Natural killer cell (primary cell): ENCODE results near the gene ZNF783. TPM values are rescaled to one million over a fixed set of nuclear protein-coding genes. Genes with fewer than 3 reads are reported as not detected.

ENCODE experiments used
- ATAC-seq, 3 donors: fragments of 150-1000 bp in 2 of 3; fragments of 200-7000 bp in 1 of 3; cut with Tn5 transposase; 1 replicate in 1 of 3; 2 replicates in 2 of 3; pipeline ENCODE4 v1.10.0; 2021; ENCODE audit warnings: mild to moderate bottlenecking in 2 of 3, moderate library complexity in 2 of 3
- DNase-seq, 2 donors: peaks; one replicate each; pipeline versions ENCODE4 v3.0.0 to v3.0.0-alpha.2; 2013 to 2021; ENCODE audit warnings: mixed read lengths in 1 of 2
- H3K27ac ChIP-seq: one replicate; pipeline ENCODE4 v1.5.1; 2013; ENCODE audit warnings: mild to moderate bottlenecking, low read length
- H3K27me3 ChIP-seq: one replicate; pipeline ENCODE4 v1.6.1; 2013; ENCODE audit warnings: low read length; ENCODE audit not compliant: control insufficient read depth, insufficient read depth
- H3K36me3 ChIP-seq: one replicate; pipeline ENCODE4 v1.6.1; 2013; ENCODE audit warnings: low read length; ENCODE audit not compliant: control insufficient read depth, insufficient read depth
- H3K4me1 ChIP-seq: one replicate; pipeline ENCODE4 v1.6.1; 2013; ENCODE audit warnings: low read length; ENCODE audit not compliant: control insufficient read depth, insufficient read depth
- H3K4me3 ChIP-seq: one replicate; pipeline ENCODE4 v1.5.1; 2013; ENCODE audit warnings: low read length
- H3K9me3 ChIP-seq: one replicate; pipeline ENCODE4 v1.6.1; 2013; ENCODE audit warnings: low read length; ENCODE audit not compliant: control insufficient read depth, insufficient read depth
- H3K27ac Mint-ChIP-seq, 2 donors: one replicate each; pipeline ENCODE4 v1.8.0; 2022; ENCODE audit warnings: mild to moderate bottlenecking in 2 of 2, mixed read lengths in 2 of 2, moderate library complexity in 1 of 2
- H3K27me3 Mint-ChIP-seq, 2 donors: one replicate each; pipeline ENCODE4 v1.8.0; 2022; ENCODE audit warnings: low read depth in 2 of 2, mixed read lengths in 2 of 2
- H3K36me3 Mint-ChIP-seq: one replicate; pipeline ENCODE4 v1.8.0; 2022; ENCODE audit warnings: mixed read lengths
- H3K4me1 Mint-ChIP-seq, 2 donors: one replicate each; pipeline ENCODE4 v1.8.0; 2022; ENCODE audit warnings: mixed read lengths in 2 of 2
- H3K4me3 Mint-ChIP-seq: one replicate; pipeline ENCODE4 v1.8.0; 2022; ENCODE audit warnings: mild to moderate bottlenecking, moderate library complexity, mixed read lengths
- H3K9me3 Mint-ChIP-seq, 2 donors: one replicate each; pipeline ENCODE4 v1.8.0; 2022; ENCODE audit warnings: mixed read lengths in 2 of 2
- WGBS: methylation state at CpG from one replicate; pipeline ENCODE4 v1.1.7; 2013; ENCODE audit warnings: missing lambda C conversion rate; ENCODE audit not compliant: insufficient coverage; 5-methylcytosine and 5-hydroxymethylcytosine counted together
- intact Hi-C: fragments of 100-400 bp; cut with micrococcal nuclease; formaldehyde crosslinking; loops from one replicate; pipeline ENCODE4 v1.14.2; 2022
- total RNA-seq, 4 donors: library from RNA; stranded (reverse); fragments of 120-200 nt in 1 of 4; gene quantifications; one replicate each; pipeline versions ENCODE4 v1.2.3 to v1.2.4, GENCODE V29; 2013 to 2022
- TF ChIP-seq, protein P1 (sequence below): fragments of 200-600 bp; IDR thresholded peaks from one replicate; pipeline ENCODE4 v1.8.0; 2022; ENCODE audit warnings: antibody characterized with exemption

The ZNF783 gene
- total RNA-seq, 3 donors from 2014 or later (not counting 1 experiment from before 2014, with no cell fraction given), result 24.0 to 29.8 (median 28.3) TPM

DNA sequence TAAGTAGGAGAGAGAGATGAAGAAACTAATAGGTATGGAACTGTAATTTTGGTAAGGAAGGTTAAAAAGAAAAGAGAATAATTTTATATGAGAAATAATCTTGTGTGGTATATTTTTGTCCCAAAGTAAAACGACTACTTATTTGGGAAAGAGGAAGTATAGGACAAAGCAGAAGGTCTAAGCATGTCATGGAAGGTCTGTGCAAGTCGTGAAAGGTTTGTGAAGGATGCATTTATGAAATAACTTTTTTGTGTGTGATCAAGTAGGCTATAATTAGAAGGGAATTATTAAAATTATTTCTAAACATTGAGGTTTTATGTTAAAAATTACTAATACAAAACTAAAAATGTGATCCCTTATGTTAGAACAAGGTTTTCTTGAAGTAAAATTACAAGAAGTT, 63.3 kb downstream of the ZNF783 start:
- H3K27me3 Mint-ChIP-seq, result peaks cover 3 to 22% of the 10 kb centered on the region in 2 donors
- intact Hi-C loops, result no loop called here
- 60% methylated on average over 2 of the region's 2 CpGs for WGBS
- TF ChIP-seq, protein P1, sequence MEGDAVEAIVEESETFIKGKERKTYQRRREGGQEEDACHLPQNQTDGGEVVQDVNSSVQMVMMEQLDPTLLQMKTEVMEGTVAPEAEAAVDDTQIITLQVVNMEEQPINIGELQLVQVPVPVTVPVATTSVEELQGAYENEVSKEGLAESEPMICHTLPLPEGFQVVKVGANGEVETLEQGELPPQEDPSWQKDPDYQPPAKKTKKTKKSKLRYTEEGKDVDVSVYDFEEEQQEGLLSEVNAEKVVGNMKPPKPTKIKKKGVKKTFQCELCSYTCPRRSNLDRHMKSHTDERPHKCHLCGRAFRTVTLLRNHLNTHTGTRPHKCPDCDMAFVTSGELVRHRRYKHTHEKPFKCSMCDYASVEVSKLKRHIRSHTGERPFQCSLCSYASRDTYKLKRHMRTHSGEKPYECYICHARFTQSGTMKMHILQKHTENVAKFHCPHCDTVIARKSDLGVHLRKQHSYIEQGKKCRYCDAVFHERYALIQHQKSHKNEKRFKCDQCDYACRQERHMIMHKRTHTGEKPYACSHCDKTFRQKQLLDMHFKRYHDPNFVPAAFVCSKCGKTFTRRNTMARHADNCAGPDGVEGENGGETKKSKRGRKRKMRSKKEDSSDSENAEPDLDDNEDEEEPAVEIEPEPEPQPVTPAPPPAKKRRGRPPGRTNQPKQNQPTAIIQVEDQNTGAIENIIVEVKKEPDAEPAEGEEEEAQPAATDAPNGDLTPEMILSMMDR, result no peak
- H3K4me3 Mint-ChIP-seq, result no peak overlapping the region
- DNase-seq, result no peak
- Histone ChIP-seq H3K4me1 (no peaks in the 10 kb centered on the region), H3K4me3 (no peak overlapping the region), H3K27me3 (no peaks in the 10 kb centered on the region), H3K27ac (no peak overlapping the region), H3K36me3 (no peaks in the 10 kb centered on the region), H3K9me3 (no peaks in the 10 kb centered on the region)
- ATAC-seq, result no peak
- no peaks in the 10 kb centered on the region for H3K36me3 Mint-ChIP-seq
- H3K9me3 Mint-ChIP-seq, result no peaks in the 10 kb centered on the region
- H3K27ac Mint-ChIP-seq, result no peak overlapping the region
- peaks cover 9% of the 10 kb centered on the region in 2 donors for H3K4me1 Mint-ChIP-seq

DNA sequence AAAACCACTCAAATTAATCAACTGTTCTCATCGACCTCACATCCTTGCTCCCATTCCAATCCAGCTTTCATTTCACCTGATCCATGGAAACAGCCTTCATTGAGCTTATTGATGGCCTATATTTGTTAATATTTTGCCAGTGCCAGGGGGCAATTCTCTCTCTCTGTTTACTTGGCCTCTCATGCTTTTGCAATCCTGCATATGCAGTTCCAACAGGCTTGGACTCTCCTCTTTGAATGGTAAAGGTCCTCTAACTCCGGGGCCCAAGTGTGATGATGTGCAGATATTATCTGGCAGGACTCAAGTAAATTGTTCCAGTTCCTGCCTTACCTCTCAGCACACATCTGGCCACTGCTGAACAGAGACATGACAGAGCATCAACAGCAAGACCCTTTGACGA, 67.3 kb downstream of the ZNF783 start:
- no peaks in the 10 kb centered on the region for H3K4me1 Mint-ChIP-seq
- H3K27me3 Mint-ChIP-seq, result peaks cover 9 to 33% of the 10 kb centered on the region in 2 donors
- Histone ChIP-seq H3K4me1 (no peaks in the 10 kb centered on the region), H3K4me3 (no peak overlapping the region), H3K36me3 (no peaks in the 10 kb centered on the region), H3K9me3 (no peaks in the 10 kb centered on the region), H3K27me3 (no peaks in the 10 kb centered on the region), H3K27ac (no peak overlapping the region)
- TF ChIP-seq, protein P1, result no peak
- no peak overlapping the region for H3K27ac Mint-ChIP-seq
- no peaks in the 10 kb centered on the region for H3K9me3 Mint-ChIP-seq
- DNase-seq (no peak), ATAC-seq (no peak)
- intact Hi-C loops, result no loop called here
- H3K4me3 Mint-ChIP-seq, result no peak overlapping the region
- WGBS, result 68% methylated on average over 3 of the region's 3 CpGs
- no peaks in the 10 kb centered on the region for H3K36me3 Mint-ChIP-seq

DNA sequence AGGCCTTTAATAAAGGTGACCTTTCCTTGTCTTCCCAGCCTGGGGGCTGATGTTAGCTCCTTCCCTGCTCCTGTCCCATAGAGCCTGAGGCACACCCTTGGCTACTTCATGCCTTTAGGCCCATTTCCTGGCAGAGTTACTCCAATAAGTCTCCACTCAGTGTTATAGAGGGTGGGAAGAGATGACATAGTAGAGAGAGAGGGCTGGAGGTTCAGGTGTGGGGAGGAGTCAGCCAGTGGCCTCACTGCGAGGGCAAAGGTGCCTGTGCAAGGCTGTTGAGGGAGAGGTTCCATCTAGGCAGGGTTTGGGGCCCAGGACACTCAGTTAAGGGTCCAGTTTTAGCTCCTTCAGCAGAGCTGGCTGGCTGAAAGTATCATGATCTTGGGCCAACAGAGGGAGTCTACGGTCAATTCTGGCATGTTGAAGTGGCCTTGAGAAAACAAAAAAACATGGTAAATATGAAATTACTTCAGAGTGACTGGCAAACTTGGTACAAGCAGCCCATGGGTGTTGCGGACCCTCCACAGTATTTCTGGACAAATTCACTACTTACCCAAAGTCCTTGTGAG, 67.9 kb downstream of the ZNF783 start:
- H3K9me3 Mint-ChIP-seq, result no peaks in the 10 kb centered on the region
- H3K36me3 Mint-ChIP-seq, result no peaks in the 10 kb centered on the region
- intact Hi-C loops, result no loop called here
- Histone ChIP-seq H3K4me3 (no peak overlapping the region), H3K4me1 (no peaks in the 10 kb centered on the region), H3K27me3 (no peaks in the 10 kb centered on the region), H3K27ac (no peak overlapping the region), H3K9me3 (no peaks in the 10 kb centered on the region), H3K36me3 (no peaks in the 10 kb centered on the region)
- ATAC-seq, result no peak
- peaks cover 11 to 36% of the 10 kb centered on the region in 2 donors for H3K27me3 Mint-ChIP-seq
- 81% methylated on average over 3 of the region's 3 CpGs for WGBS
- no peak overlapping the region for H3K27ac Mint-ChIP-seq
- H3K4me1 Mint-ChIP-seq, result no peaks in the 10 kb centered on the region
- no peak for DNase-seq
- H3K4me3 Mint-ChIP-seq, result no peak overlapping the region
- TF ChIP-seq, protein P1, result no peak
